Fibroblast of gingiva (primary cell): ENCODE results near the gene PYCR2.
A peak's percentile ranks its signal among the peaks of the same experiment; 100 is the strongest.
"Not testable (repeated sequence)": the region's sequence is repeated elsewhere in the genome, so short reads cannot be mapped to it uniquely, and the experiment has no call there.

Experiments
- DNase-seq: peaks from one replicate; pipeline ENCODE4 v3.0.0-alpha.2; 2011; ENCODE audit warnings: low read depth

Gene PYCR2

DNA sequence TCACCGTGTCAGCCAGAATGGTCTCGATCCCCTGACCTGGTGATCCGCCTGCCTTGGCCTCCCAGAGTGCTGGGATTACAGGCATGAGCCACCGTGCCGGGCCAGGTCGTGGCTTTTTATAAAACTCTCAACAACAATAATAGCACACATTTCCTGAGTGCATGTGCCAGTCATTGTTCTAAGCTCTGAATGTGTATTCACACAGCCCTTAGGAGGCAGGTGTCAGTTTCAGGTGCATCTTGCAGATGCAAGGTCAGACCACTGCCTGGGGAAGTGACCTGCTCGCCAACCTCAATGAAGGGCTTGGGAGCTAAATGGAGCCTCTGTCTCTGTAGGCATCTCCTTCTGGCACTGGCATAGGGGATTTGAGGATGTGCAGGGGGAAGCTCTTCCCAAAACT lies 18.5 kb upstream of the PYCR2 start:
- DNase-seq: no peak

DNA sequence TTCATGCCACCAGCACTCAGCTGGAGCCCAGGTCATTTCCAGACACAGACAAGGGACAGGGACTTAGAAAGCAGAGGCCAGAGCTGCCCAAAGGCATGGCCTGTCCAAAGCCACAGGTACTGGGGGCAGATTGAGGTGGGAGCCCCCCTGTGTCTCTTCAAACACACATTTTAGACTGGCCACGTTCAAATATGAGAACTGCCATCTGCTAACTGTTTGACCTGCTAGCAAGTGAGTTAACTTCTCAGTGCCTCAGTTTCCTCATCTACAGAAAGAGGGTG lies 17.8 kb upstream of the PYCR2 start:
- no peak for DNase-seq

DNA sequence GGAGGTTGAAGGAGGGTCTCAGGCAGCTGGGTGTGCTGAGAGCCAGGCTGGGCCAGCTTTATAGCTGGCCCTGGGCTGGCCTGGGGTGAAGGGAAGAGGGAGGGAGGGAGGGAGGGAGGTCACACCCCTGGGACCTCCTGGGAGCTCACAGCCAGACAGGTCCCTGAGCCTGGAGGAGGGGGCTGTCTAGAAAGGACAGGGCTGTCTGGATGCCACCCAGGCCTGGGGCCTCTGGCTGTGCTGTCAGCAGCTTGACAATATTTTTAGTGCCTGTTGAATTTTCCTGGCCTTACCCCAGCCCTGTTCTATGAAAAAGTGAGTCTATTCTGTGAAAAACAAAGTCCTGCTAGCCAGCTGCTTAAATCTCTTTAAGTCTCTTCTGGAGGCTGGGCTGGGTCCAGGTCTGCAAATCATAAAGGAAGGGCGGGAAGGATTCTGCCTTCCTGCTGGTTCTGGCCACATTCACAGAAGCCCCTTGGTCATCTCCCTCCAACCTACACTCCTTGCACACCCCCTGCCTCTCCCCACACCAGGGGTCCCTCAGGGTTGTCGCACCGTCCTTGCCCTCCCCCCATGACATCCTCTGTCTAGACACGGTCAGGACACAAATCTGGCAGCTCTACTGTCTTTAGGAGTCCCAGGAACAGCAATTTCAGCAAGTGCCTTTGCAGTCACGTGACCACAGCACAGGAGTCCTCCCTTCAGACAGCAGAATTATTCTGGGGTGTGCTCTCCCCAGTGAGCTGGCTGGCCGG lies 17.3 kb upstream of the PYCR2 start, which contains the start of gene LEFTY2:
Gene LEFTY2 (minus strand): TSS at position 34 of the 755 bp plus-strand sequence. CDS start 80 bp downstream, outside the sequence.
- DNase-seq: no peak

DNA sequence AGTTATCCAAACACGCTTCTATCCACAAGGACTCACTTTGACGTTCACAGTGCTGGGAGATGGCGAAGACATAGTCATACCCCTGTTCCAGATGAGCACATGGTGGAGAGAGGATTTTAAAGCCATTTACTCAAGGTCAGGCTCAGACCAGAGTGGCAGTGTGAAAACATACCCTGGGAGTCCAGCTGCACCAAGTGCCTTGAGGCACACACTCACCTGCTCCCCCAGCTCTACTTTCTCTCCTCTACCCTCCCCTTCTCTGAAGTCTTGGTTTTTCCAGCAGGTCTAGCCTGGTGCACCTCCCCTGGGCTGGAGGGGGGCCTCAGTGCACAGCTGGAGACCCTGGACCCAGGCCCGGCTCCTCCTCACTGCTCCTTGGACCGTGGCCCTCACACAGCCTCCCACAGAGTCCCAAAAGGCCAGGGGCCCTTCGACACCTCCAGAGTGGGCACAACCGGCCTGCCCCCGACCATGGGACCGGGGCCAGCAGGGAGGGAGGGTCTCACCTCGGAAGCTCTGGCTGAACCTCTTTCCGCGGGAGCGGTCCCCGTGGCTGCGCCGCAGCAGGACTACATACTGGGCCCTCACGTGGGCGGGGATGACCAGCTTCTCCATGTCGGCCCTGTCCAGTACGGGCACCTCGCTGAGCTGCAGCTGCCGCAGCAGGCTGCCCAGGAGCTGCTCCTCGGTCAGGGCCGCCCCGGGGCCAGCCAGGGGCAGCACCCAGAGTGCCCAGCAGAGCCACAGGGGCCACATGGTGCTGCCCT lies 16.5 kb upstream of the PYCR2 start:
- no peak for DNase-seq

DNA sequence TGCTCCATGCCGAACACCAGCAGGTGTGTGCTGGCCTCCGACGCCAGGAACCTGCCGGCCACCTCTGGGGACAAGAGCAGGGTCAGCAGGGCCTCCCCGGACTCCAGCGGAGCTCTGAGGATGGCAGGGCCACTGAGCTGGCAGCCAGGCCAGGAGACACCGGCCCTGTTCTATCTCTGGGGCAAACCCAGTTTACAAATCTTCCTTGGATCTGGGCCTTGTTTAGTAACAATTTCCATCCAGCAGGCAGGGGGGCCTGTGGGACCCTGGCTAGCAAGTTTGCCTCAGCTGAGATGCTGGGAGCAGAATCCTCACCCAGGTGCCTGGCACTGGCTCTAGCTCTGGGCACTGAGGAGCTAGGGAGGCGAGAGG lies 15.9 kb upstream of the PYCR2 start:
- not testable (repeated sequence) for DNase-seq

DNA sequence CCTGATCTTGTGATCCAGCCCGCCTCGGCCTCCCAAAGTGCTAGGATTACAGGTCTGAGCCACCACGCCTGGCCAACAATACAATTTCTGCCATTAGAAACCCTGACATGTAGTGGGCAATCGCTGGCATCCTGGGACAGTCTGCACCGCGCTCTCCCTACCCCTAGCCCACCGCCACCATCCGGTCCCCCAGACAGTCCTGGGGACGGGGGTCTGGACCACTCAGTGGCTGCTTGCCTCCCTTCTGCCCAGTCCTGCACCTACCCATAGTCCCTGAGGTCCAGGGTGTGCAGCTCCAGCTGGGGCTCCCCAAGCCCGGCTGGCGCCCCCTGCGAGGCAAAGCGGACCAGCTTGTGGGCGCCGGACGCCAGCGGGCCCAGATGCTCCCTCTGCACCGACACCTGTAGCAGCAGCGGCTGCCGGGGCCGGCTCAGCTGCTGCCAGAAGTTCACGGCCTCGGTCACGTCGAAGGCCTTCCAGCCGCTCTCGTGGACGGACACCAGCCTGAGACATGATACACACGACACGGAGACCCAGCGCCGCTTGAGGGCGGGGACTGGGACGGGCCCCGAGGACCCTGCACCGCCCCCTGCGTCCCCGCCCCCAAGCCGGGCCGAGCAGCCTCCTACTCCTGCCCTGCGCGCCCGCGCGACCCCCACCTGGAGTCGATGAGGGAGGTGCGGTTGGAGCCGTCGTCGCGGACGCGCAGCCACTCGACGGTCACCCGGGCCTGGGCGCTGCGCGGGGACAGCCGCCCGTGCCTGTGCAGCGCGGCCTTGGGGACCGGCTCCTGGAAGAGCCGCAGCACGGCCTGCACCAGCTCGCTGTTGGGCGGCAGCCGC lies 15.3 kb upstream of the PYCR2 start:
- not testable (repeated sequence) for DNase-seq

DNA sequence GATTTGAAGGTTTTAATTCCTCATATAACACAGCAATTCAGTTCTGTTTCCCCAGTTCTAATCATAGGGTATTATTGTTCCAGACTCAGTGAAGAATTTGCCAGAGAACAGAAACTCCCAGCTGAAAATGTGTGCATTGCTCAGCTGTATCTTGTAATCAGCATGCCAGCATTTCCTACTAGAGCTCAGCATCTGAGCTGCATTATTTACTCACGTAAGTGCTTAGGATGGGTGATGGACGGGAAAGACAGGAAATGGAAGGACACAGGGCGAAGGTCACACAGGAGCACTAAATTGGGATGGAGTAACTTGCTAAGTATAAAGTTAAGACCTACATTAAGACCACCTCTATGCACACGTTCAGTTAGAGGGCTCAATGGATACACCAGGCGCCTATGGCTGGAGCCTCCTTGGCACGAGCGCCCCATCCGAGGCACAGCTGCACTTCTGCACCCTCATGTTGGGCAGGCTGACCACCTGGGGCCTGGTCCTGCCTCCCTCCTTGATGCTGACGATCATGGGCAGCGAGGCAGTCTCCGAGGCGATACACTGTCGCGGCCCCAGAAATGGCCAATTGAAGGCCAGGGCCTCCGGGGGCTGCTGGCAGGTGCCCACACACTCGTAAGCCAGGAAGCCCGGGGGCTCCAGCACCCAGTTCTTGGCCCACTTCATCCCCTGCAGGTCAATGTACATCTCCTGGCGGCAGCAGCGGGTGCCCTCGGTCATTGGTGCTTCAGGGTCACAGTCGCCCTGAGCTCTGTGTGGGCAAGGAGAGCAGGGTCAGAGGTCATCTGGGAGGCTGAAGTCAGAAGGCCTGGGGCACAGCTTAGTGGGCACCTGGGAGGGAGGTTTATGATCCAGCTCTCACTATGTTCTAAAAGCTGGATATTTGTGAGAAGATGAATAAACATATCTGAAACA lies 13.3 kb upstream of the PYCR2 start:
- no peak for DNase-seq

DNA sequence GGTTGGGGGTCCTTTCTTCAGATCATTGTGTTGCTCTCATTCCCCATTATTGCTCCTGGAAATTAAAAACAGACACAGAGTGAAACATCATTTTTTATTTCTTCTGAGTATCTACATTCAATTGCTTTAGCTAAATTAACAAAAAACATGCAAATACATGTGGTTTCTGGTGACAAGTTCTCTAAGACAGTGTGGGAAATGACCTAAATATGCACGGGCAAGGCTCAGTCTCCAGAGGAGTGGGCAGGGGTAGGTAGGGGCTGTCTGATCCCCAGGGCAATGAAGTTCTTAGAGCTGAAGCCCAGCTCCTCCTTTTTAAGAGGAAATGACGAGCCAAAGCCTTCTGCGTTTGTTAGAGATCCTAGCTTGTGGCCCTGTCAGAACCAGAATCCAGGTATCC lies 12.5 kb upstream of the PYCR2 start:
- DNase-seq: no peak

DNA sequence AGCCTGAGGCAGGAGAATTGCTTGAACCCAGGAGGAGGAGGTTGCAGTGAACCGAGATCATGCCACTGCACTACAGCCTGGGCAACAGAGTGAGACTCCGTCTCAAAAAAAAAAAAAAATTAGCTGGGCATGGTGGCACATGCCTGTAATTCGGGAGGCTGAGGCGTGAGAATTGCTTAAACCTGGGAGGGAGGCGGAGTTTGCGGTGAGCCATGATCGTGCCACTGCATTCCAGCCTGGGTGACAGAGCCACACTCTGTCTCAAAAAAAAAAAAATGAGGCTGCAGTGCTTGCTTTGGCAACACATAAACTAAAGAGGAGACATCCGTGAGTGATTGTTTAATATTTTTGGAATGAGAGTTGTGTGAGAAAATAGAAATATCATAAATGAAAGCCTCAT lies 12.0 kb upstream of the PYCR2 start:
- peak; percentile 26 for DNase-seq

DNA sequence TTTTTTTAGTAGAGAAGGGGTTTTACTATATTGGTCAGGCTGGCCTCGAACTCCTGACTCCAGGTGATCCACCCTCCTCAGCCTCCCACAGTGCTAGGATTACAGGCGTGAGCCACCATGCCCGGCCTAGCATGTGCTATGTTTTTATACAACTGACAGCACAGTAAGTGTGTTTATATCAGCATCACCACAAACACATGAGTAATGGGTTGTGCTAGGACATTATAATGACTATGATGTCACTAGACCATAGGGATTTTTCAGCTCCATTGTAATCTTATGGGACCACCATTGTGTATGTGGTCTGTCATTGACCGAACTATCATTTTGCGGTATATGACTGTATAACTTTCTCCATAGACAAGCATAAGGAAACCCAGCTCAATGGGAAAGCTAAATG lies 10.7 kb upstream of the PYCR2 start:
- DNase-seq: no peak

DNA sequence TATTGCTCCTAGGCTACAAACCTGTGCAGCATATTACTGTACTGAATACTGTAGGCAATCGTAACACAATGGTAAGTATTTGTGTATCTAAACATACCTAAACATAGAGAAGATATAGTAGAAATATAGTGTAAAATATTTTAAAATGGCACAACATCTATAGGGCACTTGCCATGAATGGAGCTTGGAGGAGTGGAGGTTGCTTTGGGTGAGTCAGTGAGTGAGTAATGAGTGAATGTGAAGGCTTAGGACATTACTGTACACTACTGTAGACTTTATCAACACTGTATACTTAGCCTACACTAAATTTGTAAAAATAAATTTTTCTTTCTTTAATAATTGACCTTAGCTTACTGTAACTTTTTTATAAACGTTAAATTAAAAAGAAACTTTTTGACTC lies 9.0 kb upstream of the PYCR2 start:
- DNase-seq: no peak

DNA sequence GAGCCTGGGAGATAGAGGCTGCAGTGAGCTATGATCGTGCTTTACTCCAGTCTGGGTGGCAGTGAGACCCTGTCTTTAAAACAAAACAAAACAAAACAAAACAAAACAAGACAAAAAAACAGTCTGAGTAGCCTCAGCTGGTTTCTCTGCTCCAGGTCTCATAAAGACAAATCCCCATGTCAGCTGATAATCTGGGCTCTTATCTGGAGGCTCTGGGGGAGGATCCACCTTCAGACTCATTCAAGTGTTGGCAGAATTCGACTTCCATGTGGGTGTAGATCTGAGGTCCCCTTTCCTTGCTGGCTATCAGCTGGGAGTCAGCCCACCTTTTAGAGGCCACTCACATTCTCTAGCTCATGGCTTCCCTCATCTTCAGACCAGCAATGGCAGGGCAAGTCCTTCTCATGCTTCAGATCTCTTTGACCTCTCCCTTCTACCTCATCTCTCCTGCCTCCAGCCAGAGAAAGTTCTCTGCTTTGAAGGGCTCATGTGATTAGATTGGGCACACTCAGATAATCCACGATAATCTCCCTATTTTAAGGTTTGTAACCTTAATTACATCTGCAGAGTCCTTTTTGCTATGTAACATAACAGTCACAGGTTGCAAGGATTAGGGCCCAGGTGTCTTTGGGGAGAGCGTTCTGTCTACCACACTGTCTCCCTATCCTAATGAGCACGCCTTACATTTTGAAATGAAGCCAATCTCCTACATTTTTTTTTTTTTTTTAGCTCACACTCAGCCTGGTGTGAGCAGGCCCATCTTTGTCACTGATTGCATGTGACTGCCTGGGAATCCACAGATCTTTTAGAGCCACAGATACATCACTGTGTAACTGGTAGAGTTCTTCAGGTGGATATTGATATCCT lies 7.5 kb upstream of the PYCR2 start:
- DNase-seq: no peak

DNA sequence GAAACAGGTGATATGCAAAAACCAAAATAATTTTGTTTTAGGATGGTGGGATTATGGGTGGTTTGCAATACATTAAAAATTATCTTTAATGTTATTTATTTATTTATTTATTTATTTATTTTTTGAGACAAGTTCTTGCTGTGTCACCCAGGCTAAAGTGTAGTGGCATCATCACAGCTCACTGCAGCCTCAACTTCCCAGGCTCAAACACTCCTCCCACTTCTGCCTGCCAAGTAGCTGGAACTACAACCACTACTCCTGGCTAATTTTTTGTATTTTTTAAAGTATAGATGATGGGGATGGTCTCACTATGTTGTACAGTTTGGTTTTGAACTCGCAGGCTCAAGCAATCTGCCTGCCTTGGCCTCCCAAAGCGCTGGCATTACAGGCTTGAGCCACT lies 6.5 kb upstream of the PYCR2 start:
- no peak for DNase-seq

DNA sequence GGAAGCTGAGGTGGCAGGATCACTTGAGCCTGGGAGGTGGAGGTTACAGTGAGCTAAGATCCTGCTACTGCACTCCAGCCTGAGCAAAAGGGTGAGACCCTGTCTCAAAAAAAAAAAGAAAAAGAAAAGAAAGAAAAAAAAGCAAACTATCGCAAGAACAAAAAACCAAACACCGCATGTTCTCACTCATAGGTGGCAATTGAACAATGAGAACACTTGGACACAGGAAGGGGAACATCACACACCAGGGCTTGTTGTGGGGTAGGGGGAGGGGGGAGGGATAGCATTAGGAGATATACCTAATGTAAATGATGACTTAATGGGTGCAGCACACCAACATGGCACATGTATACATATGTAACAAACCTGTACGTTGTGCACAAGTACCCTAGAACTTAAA lies 5.4 kb upstream of the PYCR2 start:
- not testable (repeated sequence) for DNase-seq

DNA sequence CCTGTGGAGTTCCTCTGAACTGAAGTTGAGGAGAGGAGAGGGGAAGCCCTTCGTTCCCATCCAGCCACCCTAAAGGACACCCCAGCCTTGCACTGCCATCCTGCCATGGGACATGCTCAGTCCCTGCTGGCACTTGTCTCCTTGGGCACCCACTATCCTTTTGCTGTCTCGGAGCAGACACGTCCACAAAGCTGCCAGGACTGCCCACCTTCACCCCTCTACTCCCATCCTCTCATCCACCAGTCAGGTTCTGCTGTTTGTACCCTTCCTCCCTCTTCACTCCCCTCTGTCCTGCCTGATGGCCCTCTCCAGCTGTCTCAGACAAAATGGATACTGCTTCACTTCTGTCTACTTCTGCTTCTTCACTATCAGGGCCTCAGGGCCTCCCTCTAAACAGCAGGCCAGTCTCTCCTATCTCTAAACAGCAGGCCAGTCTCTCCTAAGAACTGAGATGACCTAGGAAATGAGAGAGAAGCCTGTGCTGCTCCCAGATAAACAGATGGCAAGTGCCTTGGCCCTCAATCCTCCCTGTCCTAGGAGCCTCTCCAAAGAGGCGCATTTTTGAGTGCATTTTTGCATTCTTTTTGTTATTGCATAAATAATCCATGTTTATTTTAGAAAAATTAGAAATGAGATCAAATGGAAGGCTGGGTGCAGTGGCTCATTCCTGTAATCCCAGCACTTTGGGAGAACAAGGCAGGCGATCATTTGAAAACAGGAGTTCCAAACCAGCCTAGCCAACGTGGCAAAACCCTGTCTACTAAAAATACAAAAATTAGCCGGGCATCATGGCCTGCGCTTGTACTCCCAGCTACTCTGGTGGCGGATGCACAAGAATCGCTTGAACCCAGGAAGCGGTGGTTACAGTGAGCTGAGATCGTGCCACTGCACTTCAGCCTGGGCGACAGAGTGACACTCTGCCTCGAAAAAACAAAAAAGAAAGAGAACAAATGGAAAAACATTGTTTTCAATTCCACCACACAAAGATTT lies 4.4 kb upstream of the PYCR2 start:
- DNase-seq: no peak

DNA sequence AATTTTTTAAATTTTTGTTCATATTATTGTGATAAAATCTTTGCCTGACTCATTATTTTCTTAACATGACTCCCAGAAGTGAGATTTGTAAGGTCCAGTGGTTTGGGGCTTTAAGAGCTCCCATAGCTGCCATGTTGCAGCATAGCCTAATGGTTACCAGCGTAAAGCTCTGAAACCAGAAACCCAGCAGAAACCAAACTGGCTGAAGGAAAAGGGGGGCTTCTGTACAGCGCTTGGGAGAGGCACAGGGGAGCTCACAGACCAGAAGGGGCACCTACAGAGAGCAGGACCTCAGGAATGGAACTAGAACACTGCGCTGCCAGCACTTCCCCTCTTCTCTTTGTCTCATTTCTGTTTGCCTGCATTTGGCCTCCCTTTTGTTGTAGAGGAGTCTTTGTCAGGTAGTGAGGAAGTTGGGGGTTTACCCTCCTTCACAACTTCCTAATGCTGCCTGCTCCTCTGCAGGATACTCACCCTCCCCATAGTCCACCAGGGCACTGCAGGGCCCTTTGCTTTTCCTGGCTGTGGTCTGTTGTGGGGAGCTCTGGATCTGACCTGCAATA lies 2.6 kb upstream of the PYCR2 start:
- DNase-seq: no peak

DNA sequence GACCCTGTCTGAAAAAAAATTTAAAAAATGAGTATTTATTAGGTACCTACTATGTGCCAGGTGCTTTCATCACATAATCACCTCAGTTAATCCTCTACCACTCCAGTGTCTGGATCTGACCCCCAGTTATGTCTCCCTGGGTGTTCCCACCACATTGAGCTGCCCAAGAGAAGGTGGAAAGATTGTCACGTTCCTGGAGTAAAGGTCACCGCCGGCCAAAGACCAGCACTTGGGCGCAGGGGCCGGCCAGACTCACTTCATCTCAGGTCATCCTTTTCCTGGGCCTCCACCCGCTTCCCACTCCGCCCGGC lies 714 bp downstream of the PYCR2 start:
- no peak for DNase-seq

DNA sequence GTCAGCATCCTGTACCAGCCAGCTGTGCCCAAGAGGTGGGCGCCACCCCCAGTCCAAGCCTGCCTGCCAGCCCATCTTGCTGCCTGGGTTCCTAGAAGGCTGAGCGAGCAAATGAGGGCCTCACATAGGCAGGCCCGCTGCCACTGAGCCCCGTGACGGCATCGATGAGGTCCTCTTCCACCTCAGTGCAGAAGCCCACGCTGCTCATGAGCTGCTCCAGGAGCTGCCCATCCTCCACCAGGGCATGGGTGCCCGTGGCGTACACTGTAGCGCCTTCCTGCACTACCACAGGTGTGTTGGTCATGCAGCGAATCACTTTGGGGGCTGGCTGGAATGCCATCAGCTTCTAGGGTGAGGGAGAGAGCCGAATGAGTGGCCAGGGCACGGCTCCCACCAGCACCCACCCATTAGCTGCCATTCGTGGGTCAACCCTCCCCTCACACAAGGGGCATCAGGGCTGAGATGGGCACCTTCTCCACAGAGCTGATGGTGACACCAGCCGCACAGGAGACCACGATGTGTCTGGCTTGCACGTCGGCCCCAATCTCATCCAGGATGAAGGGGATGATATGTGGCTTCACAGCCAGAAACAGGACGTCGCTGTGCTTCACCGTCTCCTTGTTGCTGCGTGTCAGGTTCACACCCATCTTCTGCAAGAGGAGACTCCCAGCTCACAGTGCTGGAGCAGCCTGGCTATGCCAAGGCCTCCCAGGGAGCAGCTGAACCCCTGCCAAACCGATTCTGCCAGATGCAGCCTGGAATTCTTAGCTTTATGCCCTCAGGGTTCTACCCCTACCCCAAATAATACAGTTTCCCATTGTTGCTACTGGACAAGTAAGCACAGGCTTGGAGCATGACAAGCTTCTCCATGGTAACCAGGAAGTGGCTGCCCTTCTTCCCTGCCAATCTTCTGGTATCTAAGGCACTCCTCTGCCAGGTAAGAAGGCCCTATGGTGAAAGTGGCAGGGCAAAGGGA lies 2.0 kb downstream of the PYCR2 start:
- peak; percentile 64 for DNase-seq
